ENCODE results near the gene LIPT2.
A peak's percentile ranks its signal among the peaks of the same experiment; 100 is the strongest.

Gene LIPT2

GRCh38 chr11:74473382-74474173, 19.9 kb downstream of the LIPT2 start:
- 81% methylated on average over 7 of the region's 10 CpGs for WGBS
- no peak overlapping the region for H2AK5ac ChIP-seq (ENCODE audit: low read length, severe bottlenecking)

GRCh38 chr11:74471668-74472429, 21.7 kb downstream of the LIPT2 start:
- Histone ChIP-seq H4K91ac (ENCODE audit: low read length) (no peak overlapping the region), H3K18ac (ENCODE audit: low read depth in 1 of 2, low read length in 2 of 2) (no peak overlapping the region), H2BK15ac (ENCODE audit: low read depth, poor library complexity, severe bottlenecking) (no peak overlapping the region), H3K4me3 (ENCODE audit: insufficient read depth in 1 of 2, low read depth in 1 of 2, low read length in 2 of 2) (no peak overlapping the region), H3K14ac (ENCODE audit: low read length in 2 of 2) (no peak overlapping the region), H3K27me3 (ENCODE audit: control insufficient read depth in 1 of 2, insufficient read depth in 1 of 2, low read length in 2 of 2) (peaks cover 0 to 69% of the 10 kb centered on the region in 2 experiments), H3K9ac (ENCODE audit: low read length) (no peak overlapping the region), H3K27ac (ENCODE audit: low read length, poor library complexity, severe bottlenecking) (no peak overlapping the region), H3K23ac (ENCODE audit: low read length in 2 of 2) (no peak overlapping the region), H3K4ac (ENCODE audit: low read depth in 1 of 2, low read length in 2 of 2) (no peak overlapping the region), H2BK5ac (ENCODE audit: low read depth, low read length, poor library complexity, severe bottlenecking) (no peak overlapping the region), H3K36me3 (ENCODE audit: control insufficient read depth in 1 of 2, insufficient read depth in 2 of 2, low read depth in 1 of 2, low read length in 2 of 2) (no peaks in the 10 kb centered on the region), H3K79me1 (replicated peaks; ENCODE audit: low read length, poor library complexity, severe bottlenecking) (no peaks in the 10 kb centered on the region), H3K4me1 (ENCODE audit: control insufficient read depth, insufficient read depth, low read depth, low read length) (peaks cover 15% of the 10 kb centered on the region), H3K4me2 (ENCODE audit: low read length, poor library complexity, severe bottlenecking) (no peak overlapping the region), H2BK12ac (ENCODE audit: low read length in 2 of 2) (no peak overlapping the region), H2AFZ (ENCODE audit: low read depth, low read length) (no peak overlapping the region), H2BK120ac (ENCODE audit: low read depth, low read length) (no peak overlapping the region), H3K9me3 (ENCODE audit: control insufficient read depth, low read length) (no peaks in the 10 kb centered on the region), H2AK5ac (ENCODE audit: low read length, severe bottlenecking) (no peak overlapping the region), H4K8ac (ENCODE audit: low read length) (no peak overlapping the region)
- no peak for DNase-seq
- 72% methylated on average over 4 of the region's 5 CpGs for WGBS

More at GRCh38 chr11:74473382-74474173, 19.9 kb downstream of the LIPT2 start:
- Histone ChIP-seq H2BK15ac (ENCODE audit: low read depth, poor library complexity, severe bottlenecking) (no peak overlapping the region), H2AFZ (ENCODE audit: low read depth, low read length) (no peak overlapping the region), H3K9ac (ENCODE audit: low read length) (no peak overlapping the region), H3K79me1 (replicated peaks; ENCODE audit: low read length, poor library complexity, severe bottlenecking) (no peaks in the 10 kb centered on the region), H3K18ac (ENCODE audit: low read depth in 1 of 2, low read length in 2 of 2) (no peak overlapping the region), H3K4me1 (ENCODE audit: control insufficient read depth, insufficient read depth, low read depth, low read length) (peaks cover 4% of the 10 kb centered on the region), H3K9me3 (ENCODE audit: control insufficient read depth, low read length) (no peaks in the 10 kb centered on the region), H3K36me3 (ENCODE audit: control insufficient read depth in 1 of 2, insufficient read depth in 2 of 2, low read depth in 1 of 2, low read length in 2 of 2) (no peaks in the 10 kb centered on the region), H3K27me3 (ENCODE audit: control insufficient read depth in 1 of 2, insufficient read depth in 1 of 2, low read length in 2 of 2) (peaks cover 0 to 55% of the 10 kb centered on the region in 2 experiments), H3K14ac (ENCODE audit: low read length in 2 of 2) (no peak overlapping the region), H2BK120ac (ENCODE audit: low read depth, low read length) (no peak overlapping the region), H2BK5ac (ENCODE audit: low read depth, low read length, poor library complexity, severe bottlenecking) (no peak overlapping the region), H4K91ac (ENCODE audit: low read length) (no peak overlapping the region), H3K4me2 (ENCODE audit: low read length, poor library complexity, severe bottlenecking) (no peak overlapping the region), H3K4me3 (ENCODE audit: insufficient read depth in 1 of 2, low read depth in 1 of 2, low read length in 2 of 2) (no peak overlapping the region), H3K27ac (ENCODE audit: low read length, poor library complexity, severe bottlenecking) (no peak overlapping the region), H3K23ac (ENCODE audit: low read length in 2 of 2) (no peak overlapping the region), H4K8ac (ENCODE audit: low read length) (no peak overlapping the region), H3K4ac (ENCODE audit: low read depth in 1 of 2, low read length in 2 of 2) (no peak overlapping the region), H2BK12ac (ENCODE audit: low read length in 2 of 2) (no peak overlapping the region)
- DNase-seq = no peak

GRCh38 chr11:74471037-74471436, 22.5 kb downstream of the LIPT2 start:
- Histone ChIP-seq H2AFZ (ENCODE audit: low read depth, low read length) (no peak overlapping the region), H3K27me3 (ENCODE audit: control insufficient read depth in 1 of 2, insufficient read depth in 1 of 2, low read length in 2 of 2) (peaks cover 0 to 69% of the 10 kb centered on the region in 2 experiments), H3K9me3 (ENCODE audit: control insufficient read depth, low read length) (no peaks in the 10 kb centered on the region), H3K14ac (ENCODE audit: low read length in 2 of 2) (no peak overlapping the region), H3K9ac (ENCODE audit: low read length) (no peak overlapping the region), H3K27ac (ENCODE audit: low read length, poor library complexity, severe bottlenecking) (no peak overlapping the region), H3K23ac (ENCODE audit: low read length in 2 of 2) (no peak overlapping the region), H2BK120ac (ENCODE audit: low read depth, low read length) (no peak overlapping the region), H2AK5ac (ENCODE audit: low read length, severe bottlenecking) (peak overlapping the region; percentile 61), H3K4me2 (ENCODE audit: low read length, poor library complexity, severe bottlenecking) (no peak overlapping the region), H3K79me1 (replicated peaks; ENCODE audit: low read length, poor library complexity, severe bottlenecking) (no peaks in the 10 kb centered on the region), H4K91ac (ENCODE audit: low read length) (no peak overlapping the region), H2BK5ac (ENCODE audit: low read depth, low read length, poor library complexity, severe bottlenecking) (no peak overlapping the region), H3K4me3 (ENCODE audit: insufficient read depth in 1 of 2, low read depth in 1 of 2, low read length in 2 of 2) (no peak overlapping the region), H4K8ac (ENCODE audit: low read length) (no peak overlapping the region), H3K4me1 (ENCODE audit: control insufficient read depth, insufficient read depth, low read depth, low read length) (peaks cover 19% of the 10 kb centered on the region), H3K18ac (ENCODE audit: low read depth in 1 of 2, low read length in 2 of 2) (no peak overlapping the region), H2BK12ac (ENCODE audit: low read length in 2 of 2) (no peak overlapping the region), H3K36me3 (ENCODE audit: control insufficient read depth in 1 of 2, insufficient read depth in 2 of 2, low read depth in 1 of 2, low read length in 2 of 2) (no peaks in the 10 kb centered on the region), H2BK15ac (ENCODE audit: low read depth, poor library complexity, severe bottlenecking) (no peak overlapping the region), H3K4ac (ENCODE audit: low read depth in 1 of 2, low read length in 2 of 2) (no peak overlapping the region)
- DNase-seq = no peak
- WGBS = 85% methylated on average over 1 of the region's 1 CpG

- no peak overlapping the region for H3K23ac ChIP-seq (ENCODE audit: low read length in 2 of 2)
- no peak overlapping the region for H3K27ac ChIP-seq (ENCODE audit: low read length, poor library complexity, severe bottlenecking)
- no peak overlapping the region for H2BK5ac ChIP-seq (ENCODE audit: low read depth, low read length, poor library complexity, severe bottlenecking)
- H3K4me1 ChIP-seq (ENCODE audit: control insufficient read depth, insufficient read depth, low read depth, low read length) = peaks cover 19% of the 10 kb centered on the region
- no peak overlapping the region for H4K8ac ChIP-seq (ENCODE audit: low read length)
- H3K79me1 ChIP-seq (replicated peaks; ENCODE audit: low read length, poor library complexity, severe bottlenecking) = no peaks in the 10 kb centered on the region
- H3K14ac ChIP-seq (ENCODE audit: low read length in 2 of 2) = no peak overlapping the region
- H3K9me3 ChIP-seq (ENCODE audit: control insufficient read depth, low read length) = no peaks in the 10 kb centered on the region
- H3K4ac ChIP-seq (ENCODE audit: low read depth in 1 of 2, low read length in 2 of 2) = no peak overlapping the region
- no peak overlapping the region for H2BK12ac ChIP-seq (ENCODE audit: low read length in 2 of 2)
- no peak for DNase-seq
- no peak overlapping the region for H2BK120ac ChIP-seq (ENCODE audit: low read depth, low read length)
- H3K18ac ChIP-seq (ENCODE audit: low read depth in 1 of 2, low read length in 2 of 2) = no peak overlapping the region
- no peak overlapping the region for H3K4me2 ChIP-seq (ENCODE audit: low read length, poor library complexity, severe bottlenecking)
- no peak overlapping the region for H2AK5ac ChIP-seq (ENCODE audit: low read length, severe bottlenecking)
- 92% methylated on average over 2 of the region's 2 CpGs for WGBS
- no peak overlapping the region for H2AFZ ChIP-seq (ENCODE audit: low read depth, low read length)
- H3K9ac ChIP-seq (ENCODE audit: low read length) = no peak overlapping the region
- H3K4me3 ChIP-seq (ENCODE audit: insufficient read depth in 1 of 2, low read depth in 1 of 2, low read length in 2 of 2) = no peak overlapping the region
- H2BK15ac ChIP-seq (ENCODE audit: low read depth, poor library complexity, severe bottlenecking) = no peak overlapping the region
- H3K27me3 ChIP-seq (ENCODE audit: control insufficient read depth in 1 of 2, insufficient read depth in 1 of 2, low read length in 2 of 2) = peaks cover 0 to 69% of the 10 kb centered on the region in 2 experiments
- no peak overlapping the region for H4K91ac ChIP-seq (ENCODE audit: low read length)
- no peaks in the 10 kb centered on the region for H3K36me3 ChIP-seq (ENCODE audit: control insufficient read depth in 1 of 2, insufficient read depth in 2 of 2, low read depth in 1 of 2, low read length in 2 of 2)
Measured at GRCh38 chr11:74470526-74470925, 23.0 kb downstream of the LIPT2 start.
